GM11168 (cell line): ENCODE data around the gene FAM131B.

Experiments used
- in situ Hi-C: fragments of 300-500 bp; cut with MboI; formaldehyde crosslinking; loops from one replicate; pipeline ENCODE4 v1.12.0; 2022; ENCODE audit warnings: low sequenced_read_pairs; ENCODE audit not compliant: unreplicated experiment

Gene FAM131B

GRCh38 chr7:143361552-143362130 lies 872 bp downstream of the FAM131B start:
- in situ Hi-C loops, result no loop called here

GRCh38 chr7:143360788-143361551 lies 1.5 kb downstream of the FAM131B start:
- in situ Hi-C loops, result no loop called here

GRCh38 chr7:143359771-143360353 lies 2.7 kb downstream of the FAM131B start:
- in situ Hi-C loops, result no loop called here

- in situ Hi-C loops, result no loop called here
Measured at GRCh38 chr7:143358626-143359025, 3.9 kb downstream of the FAM131B start.

- in situ Hi-C loops, result no loop called here
Measured at GRCh38 chr7:143356414-143357050, 6.0 kb downstream of the FAM131B start.

GRCh38 chr7:143355450-143356385 lies 6.8 kb downstream of the FAM131B start:
- in situ Hi-C loops, result no loop called here

GRCh38 chr7:143354965-143355364 lies 7.5 kb downstream of the FAM131B start:
- in situ Hi-C loops, result no loop called here

- in situ Hi-C loops, result no loop called here
Measured at GRCh38 chr7:143354376-143354775, 8.1 kb downstream of the FAM131B start.

GRCh38 chr7:143352531-143353002 lies 9.9 kb downstream of the FAM131B start:
- in situ Hi-C loops, result no loop called here

GRCh38 chr7:143351574-143351973 lies 10.9 kb downstream of the FAM131B start:
- in situ Hi-C loops, result no loop called here

- in situ Hi-C loops, result no loop called here
Measured at GRCh38 chr7:143351060-143351459, 11.5 kb downstream of the FAM131B start.

- in situ Hi-C loops, result no loop called here
Measured at GRCh38 chr7:143347950-143348349, 14.6 kb downstream of the FAM131B start.

- in situ Hi-C loops, result no loop called here
Measured at GRCh38 chr7:143346018-143346417, 16.5 kb downstream of the FAM131B start.

GRCh38 chr7:143345428-143345900 lies 17.0 kb downstream of the FAM131B start:
- in situ Hi-C loops, result no loop called here

GRCh38 chr7:143343596-143343995 lies 18.9 kb downstream of the FAM131B start:
- in situ Hi-C loops, result no loop called here

GRCh38 chr7:143341842-143342241 lies 20.7 kb downstream of the FAM131B start:
- in situ Hi-C loops, result no loop called here

- in situ Hi-C loops, result no loop called here
Measured at GRCh38 chr7:143337216-143337615, 25.3 kb downstream of the FAM131B start.

- in situ Hi-C loops, result no loop called here
Measured at GRCh38 chr7:143334244-143334643, 28.3 kb downstream of the FAM131B start.

- in situ Hi-C loops, result no loop called here
Measured at GRCh38 chr7:143331179-143331801, 31.2 kb downstream of the FAM131B start.
